Lower leg skin (tissue), 4 donors: ENCODE results near the gene DCAF11. TPM values are rescaled to one million over a fixed set of nuclear protein-coding genes. Genes with fewer than 3 reads are reported as not detected.
A peak's percentile ranks its signal among the peaks of the same experiment; 100 is the strongest.

Source experiments
- DNase-seq, 2 donors: peaks; one replicate each; pipeline ENCODE4 v3.0.0-alpha.2; 2019; ENCODE audit warnings: low spot score in 2 of 2
- H3K4me3 ChIP-seq: fragments of 200-600 bp; sonication (generic); 2 replicates; pipeline ENCODE4 v1.5.1; 2017; ENCODE audit warnings: mild to moderate bottlenecking, low read depth; ENCODE audit not compliant: poor library complexity, severe bottlenecking
- POLR2A ChIP-seq, 2 donors: fragments of 450-650 bp; IDR thresholded peaks; one replicate each; pipeline ENCODE4 v1.6.1; 2016 to 2017; ENCODE audit warnings: antibody characterized with exemption in 2 of 2, mild to moderate bottlenecking in 1 of 2, moderate library complexity in 1 of 2
- WGBS, 2 donors: methylation state at CpG; one replicate each; pipeline ENCODE4 v1.1.5; 2018; 5-methylcytosine and 5-hydroxymethylcytosine counted together
- intact Hi-C: fragments of 100-400 bp; cut with DNase I; formaldehyde crosslinking; loops from one replicate; pipeline ENCODE4 v1.15.0; 2023; ENCODE audit warnings: low total_unique reads
- total RNA-seq, 4 donors: library from RNA; depleted of rRNA; stranded (reverse); fragments of >200 nt; gene quantifications; one replicate each; pipeline ENCODE4 v1.1.0, GENCODE V29; 2016
- TF ChIP-seq, protein P1 (sequence below), 3 donors: fragments of 450-650 bp; IDR thresholded peaks; one replicate each; pipeline ENCODE4 v1.5.1; 2016; ENCODE audit warnings: antibody characterized with exemption in 3 of 3, mild to moderate bottlenecking in 3 of 3, moderate library complexity in 2 of 3

DCAF11 gene
- total RNA-seq, 4 donors from 2014 or later, result 53.3 to 134 (median 64.3) TPM

DNA sequence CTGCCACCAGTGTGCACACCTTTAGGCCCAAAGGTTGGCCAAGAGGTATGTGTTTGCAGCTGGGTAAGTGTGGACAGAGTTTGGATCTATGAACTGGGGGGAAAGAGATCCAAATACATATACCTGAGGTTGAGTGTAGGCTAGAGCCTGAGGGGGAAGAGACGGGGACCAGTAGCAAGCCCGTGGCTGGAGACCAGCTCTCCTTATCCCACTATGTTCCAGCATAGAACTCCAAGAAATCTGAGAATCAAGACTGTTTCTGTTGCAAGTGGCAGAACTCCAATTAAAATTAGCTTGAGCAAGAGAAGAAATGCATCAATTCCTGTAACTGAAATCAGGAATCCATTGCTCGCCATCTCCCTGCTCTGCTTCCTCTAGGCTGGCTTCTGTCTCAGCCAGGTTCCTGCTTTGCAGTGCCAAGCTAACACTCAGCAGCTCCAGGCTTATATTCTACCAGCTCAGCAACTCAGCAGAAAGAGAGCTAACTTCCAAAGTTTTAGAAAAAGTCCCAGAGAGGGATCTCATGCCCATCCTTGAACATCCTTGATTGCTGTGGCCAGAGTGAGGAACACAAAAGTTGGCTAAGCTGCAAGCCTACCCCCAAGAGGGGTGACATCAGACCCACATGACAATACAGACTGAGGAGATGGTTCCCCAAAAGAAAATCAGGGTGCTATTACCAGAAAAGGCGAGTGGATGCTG, 21.9 kb upstream of the DCAF11 start:
- no peak overlapping the region for H3K4me3 ChIP-seq
- intact Hi-C loops, result loop anchor here (10.0 kb wide), 1 partner anchor 78 kb away; no protein-coding TSS in a partner anchor
- 70 to 81% methylated on average over 4 of the region's 4 CpGs for WGBS, 2 donors

DNA sequence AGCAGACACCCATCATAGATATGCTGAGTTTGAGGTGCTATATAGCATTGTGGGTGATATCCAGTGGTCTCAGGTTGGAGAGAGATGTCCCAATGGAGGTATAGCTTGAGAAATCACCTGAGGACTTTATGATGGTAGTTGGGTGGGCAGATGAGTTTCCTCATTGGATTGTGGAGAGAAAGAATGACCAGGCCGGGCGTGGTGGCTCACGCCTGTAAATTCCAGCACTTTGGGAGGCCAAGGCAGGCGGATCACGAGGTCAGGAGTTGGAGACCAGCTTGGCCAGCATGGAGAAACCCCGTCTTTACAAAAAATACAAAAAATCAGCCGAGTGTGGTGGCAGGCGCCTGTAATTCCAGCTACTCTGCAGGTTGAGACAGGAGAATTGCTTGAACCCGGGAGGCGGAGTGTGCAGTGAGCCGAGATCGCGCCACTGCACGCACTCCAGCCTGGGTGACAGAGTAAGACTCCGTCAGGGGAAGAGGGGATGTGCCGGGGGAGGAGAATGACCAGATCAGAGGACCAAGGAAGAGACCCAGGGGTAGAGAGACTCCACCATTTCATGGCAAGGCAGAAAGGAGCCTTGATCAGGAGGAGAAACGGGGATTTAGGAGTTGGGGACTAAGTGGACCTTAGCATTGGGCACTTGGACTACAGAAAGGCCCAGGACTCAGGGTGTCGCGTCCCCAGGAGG, 21.2 kb upstream of the DCAF11 start:
- no peak overlapping the region for H3K4me3 ChIP-seq
- WGBS, 2 donors, result 59 to 60% methylated on average over 19 of the region's 19 CpGs
- intact Hi-C loops, result loop anchor here (10.0 kb wide), 1 partner anchor 79 kb away; no protein-coding TSS in a partner anchor
- no peak for TF ChIP-seq POLR2A (IDR thresholded peaks at IDR 0.05)
- TF ChIP-seq, protein P1, sequence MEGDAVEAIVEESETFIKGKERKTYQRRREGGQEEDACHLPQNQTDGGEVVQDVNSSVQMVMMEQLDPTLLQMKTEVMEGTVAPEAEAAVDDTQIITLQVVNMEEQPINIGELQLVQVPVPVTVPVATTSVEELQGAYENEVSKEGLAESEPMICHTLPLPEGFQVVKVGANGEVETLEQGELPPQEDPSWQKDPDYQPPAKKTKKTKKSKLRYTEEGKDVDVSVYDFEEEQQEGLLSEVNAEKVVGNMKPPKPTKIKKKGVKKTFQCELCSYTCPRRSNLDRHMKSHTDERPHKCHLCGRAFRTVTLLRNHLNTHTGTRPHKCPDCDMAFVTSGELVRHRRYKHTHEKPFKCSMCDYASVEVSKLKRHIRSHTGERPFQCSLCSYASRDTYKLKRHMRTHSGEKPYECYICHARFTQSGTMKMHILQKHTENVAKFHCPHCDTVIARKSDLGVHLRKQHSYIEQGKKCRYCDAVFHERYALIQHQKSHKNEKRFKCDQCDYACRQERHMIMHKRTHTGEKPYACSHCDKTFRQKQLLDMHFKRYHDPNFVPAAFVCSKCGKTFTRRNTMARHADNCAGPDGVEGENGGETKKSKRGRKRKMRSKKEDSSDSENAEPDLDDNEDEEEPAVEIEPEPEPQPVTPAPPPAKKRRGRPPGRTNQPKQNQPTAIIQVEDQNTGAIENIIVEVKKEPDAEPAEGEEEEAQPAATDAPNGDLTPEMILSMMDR (IDR thresholded peaks at IDR 0.05), result no peak
- DNase-seq, result no peak

More for the DNA sequence above, 21.9 kb upstream of the DCAF11 start:
- DNase-seq, result no peak
- TF ChIP-seq, protein P1 (IDR thresholded peaks at IDR 0.05), result no peak
- no peak for TF ChIP-seq POLR2A (IDR thresholded peaks at IDR 0.05)

DNA sequence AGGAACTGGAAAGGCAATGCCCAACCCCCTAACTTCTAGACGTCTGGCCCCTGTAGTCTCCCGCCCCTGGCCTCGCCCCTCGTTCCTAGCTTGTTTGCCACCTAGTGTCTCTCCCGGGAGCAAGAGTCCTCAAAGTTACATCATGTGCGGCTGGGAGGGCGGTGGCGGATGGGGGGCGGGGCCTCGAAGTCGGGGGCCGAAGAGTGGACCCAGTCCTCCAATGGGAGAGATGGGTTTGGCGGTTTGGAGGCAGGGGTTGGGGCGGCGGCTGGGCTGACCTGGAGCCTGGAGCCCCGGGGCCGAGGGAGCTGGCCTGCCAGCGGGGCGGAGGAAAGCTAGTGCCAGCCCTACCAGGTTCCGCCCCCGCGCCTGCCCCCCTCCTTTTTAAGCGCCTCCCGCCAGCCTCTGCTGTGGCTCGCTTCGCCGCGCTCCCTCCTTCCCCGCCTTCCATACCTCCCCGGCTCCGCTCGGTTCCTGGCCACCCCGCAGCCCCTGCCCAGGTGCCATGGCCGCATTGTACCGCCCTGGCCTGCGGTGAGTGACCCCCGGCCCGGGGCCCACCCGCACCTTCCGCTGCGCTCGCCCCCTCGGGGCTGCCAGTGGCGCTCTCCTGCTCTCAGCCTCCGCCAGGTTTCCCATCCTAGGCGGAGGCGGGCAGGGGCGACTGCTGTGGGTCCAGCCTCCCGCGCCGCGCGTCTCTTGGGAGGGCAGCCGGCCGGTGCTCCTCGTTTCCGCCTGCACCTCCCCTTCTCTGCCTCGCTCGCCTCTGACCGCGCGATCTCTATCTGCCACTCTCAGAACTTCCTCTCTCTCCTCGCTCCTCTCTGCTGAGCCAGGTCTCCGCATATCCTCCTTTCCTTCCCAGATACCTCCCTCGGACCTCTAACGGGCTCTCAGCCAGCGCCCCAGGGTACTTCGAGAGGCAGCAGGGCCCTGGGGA, 20.4 kb upstream of the DCAF11 start, which contains the start of gene PCK2:
PCK2 (plus strand) TSS at position 411 of the 940 bp plus-strand sequence; CDS start at position 506, 95 bp downstream.
- TF ChIP-seq, protein P1 (IDR thresholded peaks at IDR 0.05), result peak in 1 of 3 donors; percentile 20
- TF ChIP-seq POLR2A (IDR thresholded peaks at IDR 0.05), result no peak
- peak within 1 kb of the TSS; percentile 73 for H3K4me3 ChIP-seq
- intact Hi-C loops, result loop anchor here (10.0 kb wide), 1 partner anchor 79 kb away; no protein-coding TSS in a partner anchor
- DNase-seq, result peak; percentile 93 to 99
- 1% methylated on average over 53 to 65 of the region's 68 CpGs for WGBS, 2 donors

DNA sequence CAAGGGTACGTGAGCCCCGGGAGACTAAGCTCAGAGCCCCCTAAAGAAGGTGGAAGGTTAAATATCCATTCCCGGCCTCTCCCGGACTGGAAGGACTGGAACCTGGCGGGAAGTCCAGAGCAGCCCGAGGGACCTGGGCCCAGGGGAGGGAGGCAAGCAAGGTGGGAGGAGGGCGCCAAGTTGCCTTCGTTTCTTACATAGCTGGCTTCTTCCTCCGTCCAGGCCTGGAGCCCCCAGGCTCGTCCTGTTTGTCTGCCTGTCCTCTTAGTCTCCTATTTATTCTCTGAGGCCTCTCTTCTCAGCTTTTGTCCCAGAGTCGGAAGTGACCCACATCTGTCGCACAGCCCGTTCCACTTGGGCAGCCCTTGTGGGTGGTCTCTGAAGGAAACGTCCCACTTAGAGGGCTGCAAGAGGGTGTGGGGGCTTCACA, 19.7 kb upstream of the DCAF11 start:
- no peak for TF ChIP-seq POLR2A (IDR thresholded peaks at IDR 0.05)
- TF ChIP-seq, protein P1 (IDR thresholded peaks at IDR 0.05), result no peak
- H3K4me3 ChIP-seq, result peak overlapping the region; percentile 73
- intact Hi-C loops, result loop anchor here (10.0 kb wide), 1 partner anchor 80 kb away; no protein-coding TSS in a partner anchor
- DNase-seq, result no peak
- WGBS, 2 donors, result 5 to 8% methylated on average over 14 of the region's 14 CpGs
